Measurements from ENCODE around the gene ITPR1.

ITPR1 gene

GRCh38 chr3:4848176-4848825, 355.2 kb downstream of the ITPR1 start:
- ATAC-seq (ENCODE audit: low read depth): no peak
- H3K4me3 Mint-ChIP-seq: no peak overlapping the region
- H3K27ac Mint-ChIP-seq: no peak overlapping the region
- peaks cover 12% of the 10 kb centered on the region for H3K36me3 Mint-ChIP-seq
- peaks cover 25% of the 10 kb centered on the region for H3K4me1 Mint-ChIP-seq
- DNase-seq (ENCODE audit: low spot score in 2 of 2): no peak
- no peaks in the 10 kb centered on the region for H3K9me3 Mint-ChIP-seq
- H3K27me3 Mint-ChIP-seq: no peaks in the 10 kb centered on the region

GRCh38 chr3:4849136-4849535, 356.0 kb downstream of the ITPR1 start:
- Mint-ChIP-seq H3K36me3 (peaks cover 8% of the 10 kb centered on the region), H3K4me3 (no peak overlapping the region), H3K9me3 (no peaks in the 10 kb centered on the region)

GRCh38 chr3:4849739-4850138, 356.6 kb downstream of the ITPR1 start:
- Mint-ChIP-seq H3K9me3 (no peaks in the 10 kb centered on the region), H3K27ac (peak overlapping the region; percentile 77), H3K4me3 (no peak overlapping the region), H3K4me1 (peaks cover 29% of the 10 kb centered on the region), H3K27me3 (no peaks in the 10 kb centered on the region), H3K36me3 (peaks cover 7% of the 10 kb centered on the region)
- ATAC-seq (ENCODE audit: low read depth) (peak; percentile 37), DNase-seq (ENCODE audit: low spot score in 2 of 2) (no peak)

More at GRCh38 chr3:4849136-4849535, 356.0 kb downstream of the ITPR1 start:
- DNase-seq (ENCODE audit: low spot score in 2 of 2): no peak
- Mint-ChIP-seq H3K27ac (peak overlapping the region; percentile 77), H3K27me3 (no peaks in the 10 kb centered on the region), H3K4me1 (peaks cover 29% of the 10 kb centered on the region)
- ATAC-seq (ENCODE audit: low read depth): no peak

- peaks cover 5% of the 10 kb centered on the region for H3K36me3 Mint-ChIP-seq
- H3K4me1 Mint-ChIP-seq: peaks cover 27% of the 10 kb centered on the region
- no peaks in the 10 kb centered on the region for H3K9me3 Mint-ChIP-seq
- ATAC-seq (ENCODE audit: low read depth) (peak; percentile 38), DNase-seq (ENCODE audit: low spot score in 2 of 2) (no peak)
- peak overlapping the region; percentile 77 for H3K27ac Mint-ChIP-seq
- H3K27me3 Mint-ChIP-seq: no peaks in the 10 kb centered on the region
- no peak overlapping the region for H3K4me3 Mint-ChIP-seq
These were observed 357.2 kb downstream of the ITPR1 start for GRCh38 chr3:4850211-4850927.

- Mint-ChIP-seq H3K36me3 (peaks cover 5% of the 10 kb centered on the region), H3K9me3 (no peaks in the 10 kb centered on the region), H3K27me3 (no peaks in the 10 kb centered on the region), H3K27ac (peak overlapping the region; percentile 77), H3K4me1 (peaks cover 26% of the 10 kb centered on the region), H3K4me3 (no peak overlapping the region)
- ATAC-seq (ENCODE audit: low read depth): no peak
- no peak for DNase-seq (ENCODE audit: low spot score in 2 of 2)
These were observed 357.7 kb downstream of the ITPR1 start for GRCh38 chr3:4850928-4851265.

GRCh38 chr3:4852780-4853748, 359.9 kb downstream of the ITPR1 start:
- H3K36me3 Mint-ChIP-seq: peaks cover 8% of the 10 kb centered on the region
- no peaks in the 10 kb centered on the region for H3K9me3 Mint-ChIP-seq
- H3K4me1 Mint-ChIP-seq: peaks cover 24% of the 10 kb centered on the region
- no peak overlapping the region for H3K27ac Mint-ChIP-seq
- H3K4me3 Mint-ChIP-seq: no peak overlapping the region
- ATAC-seq (ENCODE audit: low read depth): no peak
- H3K27me3 Mint-ChIP-seq: no peaks in the 10 kb centered on the region
- DNase-seq (ENCODE audit: low spot score in 2 of 2): no peak

GRCh38 chr3:4853749-4854140, 360.6 kb downstream of the ITPR1 start:
- H3K27me3 Mint-ChIP-seq: no peaks in the 10 kb centered on the region
- H3K27ac Mint-ChIP-seq: no peak overlapping the region
- ATAC-seq (ENCODE audit: low read depth) (no peak), DNase-seq (ENCODE audit: low spot score in 2 of 2) (no peak)
- peaks cover 6% of the 10 kb centered on the region for H3K36me3 Mint-ChIP-seq
- H3K4me1 Mint-ChIP-seq: peaks cover 18% of the 10 kb centered on the region
- H3K9me3 Mint-ChIP-seq: no peaks in the 10 kb centered on the region
- no peak overlapping the region for H3K4me3 Mint-ChIP-seq

- H3K9me3 Mint-ChIP-seq: peaks cover 2% of the 10 kb centered on the region
- peaks cover 8% of the 10 kb centered on the region for H3K4me1 Mint-ChIP-seq
- no peak for ATAC-seq (ENCODE audit: low read depth)
These were observed 362.5 kb downstream of the ITPR1 start for GRCh38 chr3:4855676-4856075.

GRCh38 chr3:4856136-4856535, 363.0 kb downstream of the ITPR1 start:
- H3K27ac Mint-ChIP-seq: no peak overlapping the region

More at GRCh38 chr3:4855676-4856075, 362.5 kb downstream of the ITPR1 start:
- no peak for DNase-seq (ENCODE audit: low spot score in 2 of 2)
- Mint-ChIP-seq H3K36me3 (peaks cover 9% of the 10 kb centered on the region), H3K27me3 (no peaks in the 10 kb centered on the region), H3K27ac (no peak overlapping the region), H3K4me3 (no peak overlapping the region)

GRCh38 chr3:4856564-4856963, 363.4 kb downstream of the ITPR1 start:
- Mint-ChIP-seq H3K9me3 (peaks cover 5% of the 10 kb centered on the region), H3K4me3 (no peak overlapping the region), H3K36me3 (peaks cover 12% of the 10 kb centered on the region), H3K4me1 (peaks cover 5% of the 10 kb centered on the region), H3K27ac (no peak overlapping the region), H3K27me3 (no peaks in the 10 kb centered on the region)
- no peak for DNase-seq (ENCODE audit: low spot score in 2 of 2)
- ATAC-seq (ENCODE audit: low read depth): no peak

More at GRCh38 chr3:4856136-4856535, 363.0 kb downstream of the ITPR1 start:
- Mint-ChIP-seq H3K36me3 (peaks cover 10% of the 10 kb centered on the region), H3K4me3 (no peak overlapping the region), H3K9me3 (peaks cover 3% of the 10 kb centered on the region), H3K4me1 (peaks cover 5% of the 10 kb centered on the region), H3K27me3 (no peaks in the 10 kb centered on the region)
- DNase-seq (ENCODE audit: low spot score in 2 of 2) (no peak), ATAC-seq (ENCODE audit: low read depth) (no peak)

GRCh38 chr3:4856986-4857385, 363.8 kb downstream of the ITPR1 start:
- ATAC-seq (ENCODE audit: low read depth) (no peak), DNase-seq (ENCODE audit: low spot score in 2 of 2) (no peak)
- no peak overlapping the region for H3K4me3 Mint-ChIP-seq
- H3K9me3 Mint-ChIP-seq: peaks cover 5% of the 10 kb centered on the region
- H3K36me3 Mint-ChIP-seq: peaks cover 12% of the 10 kb centered on the region
- H3K27ac Mint-ChIP-seq: no peak overlapping the region
- H3K27me3 Mint-ChIP-seq: no peaks in the 10 kb centered on the region
- H3K4me1 Mint-ChIP-seq: peaks cover 5% of the 10 kb centered on the region

- H3K4me3 Mint-ChIP-seq: no peak overlapping the region
- H3K27ac Mint-ChIP-seq: no peak overlapping the region
- no peak for ATAC-seq (ENCODE audit: low read depth)
- DNase-seq (ENCODE audit: low spot score in 2 of 2): no peak
- H3K4me1 Mint-ChIP-seq: no peaks in the 10 kb centered on the region
- H3K27me3 Mint-ChIP-seq: no peaks in the 10 kb centered on the region
- peaks cover 17% of the 10 kb centered on the region for H3K36me3 Mint-ChIP-seq
- peaks cover 7% of the 10 kb centered on the region for H3K9me3 Mint-ChIP-seq
These were observed 366.6 kb downstream of the ITPR1 start for GRCh38 chr3:4859788-4860187.

- DNase-seq (ENCODE audit: low spot score in 2 of 2) (no peak), ATAC-seq (ENCODE audit: low read depth) (no peak)
- Mint-ChIP-seq H3K27me3 (no peaks in the 10 kb centered on the region), H3K27ac (no peak overlapping the region), H3K9me3 (peaks cover 7% of the 10 kb centered on the region), H3K36me3 (peaks cover 14% of the 10 kb centered on the region), H3K4me1 (no peaks in the 10 kb centered on the region), H3K4me3 (no peak overlapping the region)
These were observed 369.8 kb downstream of the ITPR1 start for GRCh38 chr3:4862973-4863372.

GRCh38 chr3:4864503-4864902, 371.4 kb downstream of the ITPR1 start:
- ATAC-seq (ENCODE audit: low read depth) (no peak), DNase-seq (ENCODE audit: low spot score in 2 of 2) (no peak)
- Mint-ChIP-seq H3K4me1 (no peaks in the 10 kb centered on the region), H3K27me3 (no peaks in the 10 kb centered on the region), H3K9me3 (peaks cover 7% of the 10 kb centered on the region), H3K4me3 (no peak overlapping the region), H3K36me3 (peaks cover 10% of the 10 kb centered on the region), H3K27ac (no peak overlapping the region)

Measured in memory B cell (primary cell).